HG02884 (cell line): ENCODE results near the gene SERPINA9.
"Not testable (repeated sequence)": the region's sequence is repeated elsewhere in the genome, so short reads cannot be mapped to it uniquely, and the experiment has no call there.

Source experiments
- ATAC-seq: cut with Tn5 transposase; IDR thresholded peaks from one replicate; pipeline ENCODE4 v1.9.1; 2021; ENCODE audit warnings: mild to moderate bottlenecking, moderate library complexity; ENCODE audit not compliant: unreplicated experiment

The SERPINA9 gene

DNA sequence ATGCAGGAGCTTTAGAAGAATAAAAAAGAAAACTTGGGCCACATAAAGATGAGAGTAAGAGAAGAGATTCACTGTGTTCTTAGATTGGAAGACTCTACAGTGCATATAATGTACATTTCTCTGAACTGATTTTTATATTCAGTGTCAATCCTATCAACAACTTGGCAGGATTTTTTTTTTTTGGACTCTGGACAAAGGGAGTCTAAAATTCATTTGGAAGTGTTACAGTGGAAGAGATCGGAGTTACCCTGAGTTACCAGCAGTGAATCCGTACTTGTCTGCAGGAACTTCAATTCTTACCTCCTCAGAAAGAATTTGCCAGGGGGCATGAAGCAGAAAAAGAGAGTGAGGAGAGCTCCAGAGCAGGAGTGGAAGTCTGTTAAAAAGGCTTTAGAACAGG lies 47.4 kb downstream of the SERPINA9 start:
- ATAC-seq, result no peak

DNA sequence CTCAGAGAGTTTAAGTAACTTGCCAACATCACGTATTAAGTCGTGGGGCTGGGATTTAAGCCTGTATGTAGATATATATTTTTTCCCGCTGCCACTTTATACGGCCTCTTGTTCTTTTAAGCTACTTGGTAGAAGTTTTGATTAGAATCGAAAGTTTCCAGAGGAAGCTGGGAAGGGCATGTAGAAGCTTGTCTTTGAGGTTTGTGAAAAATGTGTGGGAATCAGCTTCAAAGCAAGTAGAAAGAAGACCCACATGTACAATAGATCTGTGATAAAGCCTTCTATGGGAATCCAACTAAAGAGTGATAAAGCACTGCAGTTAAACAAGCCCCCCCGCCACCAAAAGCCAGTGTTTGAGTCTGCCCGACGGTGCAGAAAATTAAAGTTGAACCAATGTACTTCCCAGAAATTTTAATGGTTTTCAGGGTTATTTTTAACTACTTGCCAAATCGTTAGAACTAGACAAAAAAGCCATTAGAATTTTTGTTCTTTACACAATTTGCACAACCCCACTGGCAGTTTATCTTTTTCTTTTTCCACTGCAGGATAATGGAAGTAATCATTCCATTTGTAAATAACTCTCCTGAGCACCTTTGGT lies 48.9 kb downstream of the SERPINA9 start:
- no peak for ATAC-seq

GRCh38 chr14:94426526-94426925 lies 49.5 kb downstream of the SERPINA9 start:
- ATAC-seq, result no peak

GRCh38 chr14:94424371-94424770 lies 51.6 kb downstream of the SERPINA9 start:
- no peak for ATAC-seq

GRCh38 chr14:94423453-94424056 lies 52.4 kb downstream of the SERPINA9 start:
- no peak for ATAC-seq

GRCh38 chr14:94421316-94421715 lies 54.7 kb downstream of the SERPINA9 start:
- no peak for ATAC-seq

GRCh38 chr14:94417497-94418205 lies 58.3 kb downstream of the SERPINA9 start:
- ATAC-seq, result not testable (repeated sequence)
